AG09319 (cell line): Measurements from ENCODE around the gene ATP13A5.

Experiments used
- DNase-seq: peaks from one replicate; pipeline ENCODE4 v3.0.0-alpha.2; 2010; ENCODE audit warnings: low read depth; ENCODE audit errors: extremely low read depth
- TF ChIP-seq, protein P1 (sequence below): IDR thresholded peaks from 2 replicates; pipeline ENCODE4 v1.5.1; 2011; ENCODE audit warnings: low read depth, mild to moderate bottlenecking, inconsistent platforms, low read length, moderate library complexity

The ATP13A5 gene

DNA sequence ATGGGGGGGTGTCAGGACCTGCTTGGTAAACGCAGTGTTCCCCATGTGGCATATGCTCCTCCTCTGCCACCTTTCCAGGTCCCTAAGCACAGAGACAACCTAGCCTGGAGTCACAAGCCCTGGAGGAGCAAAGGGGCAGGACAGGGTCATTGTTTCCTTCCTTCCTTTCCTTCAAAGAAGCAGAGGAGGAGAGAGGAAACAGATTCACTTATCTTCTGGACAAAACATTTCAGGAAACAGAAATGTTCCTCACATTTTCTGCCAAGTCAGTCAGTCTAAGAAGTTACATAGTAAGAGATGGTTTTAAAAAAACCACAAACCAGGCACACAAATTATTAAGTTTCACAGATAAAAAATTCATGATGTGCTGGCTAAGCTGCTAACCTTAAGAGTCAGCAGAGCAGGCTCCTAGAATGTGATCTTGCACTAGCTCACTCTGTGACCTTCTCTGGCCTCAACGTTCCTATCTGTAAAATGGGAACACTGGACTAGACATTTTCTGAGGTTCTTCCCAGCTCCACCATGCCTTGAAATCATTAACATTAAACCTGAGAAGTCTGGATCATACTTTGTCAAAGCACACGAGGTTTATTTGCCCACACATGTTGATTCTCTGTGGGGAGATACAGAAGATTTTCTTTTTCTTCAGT, 47.9 kb downstream of the ATP13A5 start:
- DNase-seq = no peak
- TF ChIP-seq, protein P1, sequence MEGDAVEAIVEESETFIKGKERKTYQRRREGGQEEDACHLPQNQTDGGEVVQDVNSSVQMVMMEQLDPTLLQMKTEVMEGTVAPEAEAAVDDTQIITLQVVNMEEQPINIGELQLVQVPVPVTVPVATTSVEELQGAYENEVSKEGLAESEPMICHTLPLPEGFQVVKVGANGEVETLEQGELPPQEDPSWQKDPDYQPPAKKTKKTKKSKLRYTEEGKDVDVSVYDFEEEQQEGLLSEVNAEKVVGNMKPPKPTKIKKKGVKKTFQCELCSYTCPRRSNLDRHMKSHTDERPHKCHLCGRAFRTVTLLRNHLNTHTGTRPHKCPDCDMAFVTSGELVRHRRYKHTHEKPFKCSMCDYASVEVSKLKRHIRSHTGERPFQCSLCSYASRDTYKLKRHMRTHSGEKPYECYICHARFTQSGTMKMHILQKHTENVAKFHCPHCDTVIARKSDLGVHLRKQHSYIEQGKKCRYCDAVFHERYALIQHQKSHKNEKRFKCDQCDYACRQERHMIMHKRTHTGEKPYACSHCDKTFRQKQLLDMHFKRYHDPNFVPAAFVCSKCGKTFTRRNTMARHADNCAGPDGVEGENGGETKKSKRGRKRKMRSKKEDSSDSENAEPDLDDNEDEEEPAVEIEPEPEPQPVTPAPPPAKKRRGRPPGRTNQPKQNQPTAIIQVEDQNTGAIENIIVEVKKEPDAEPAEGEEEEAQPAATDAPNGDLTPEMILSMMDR = no peak

DNA sequence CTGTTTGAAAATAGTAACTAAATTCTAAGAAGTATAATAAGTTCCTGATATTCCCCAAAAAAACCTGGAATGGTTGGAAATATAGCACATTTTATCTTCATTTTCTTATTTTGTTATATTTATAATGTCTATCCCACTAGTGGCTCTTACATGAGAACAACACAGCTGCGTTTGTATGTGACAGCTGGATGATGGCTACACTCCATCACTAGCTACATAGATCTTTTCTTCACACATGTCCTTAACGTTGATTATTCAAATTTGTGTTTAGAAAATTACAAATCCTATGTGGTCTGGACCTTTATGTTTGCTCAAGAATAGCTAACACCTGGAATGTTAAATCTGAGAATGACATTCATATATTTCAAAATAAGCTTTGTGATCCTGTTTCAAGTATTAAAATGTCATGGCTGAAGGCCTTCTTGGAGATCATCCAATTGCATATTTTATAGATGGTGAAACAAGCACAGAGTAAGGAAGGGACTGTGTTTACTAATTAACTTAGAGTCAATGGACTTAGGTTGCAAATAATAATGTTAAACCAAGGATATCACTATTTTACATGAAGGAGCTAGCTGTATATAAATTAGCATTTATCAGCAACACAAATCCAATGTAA, 60.8 kb downstream of the ATP13A5 start:
- DNase-seq = no peak
- TF ChIP-seq, protein P1 = no peak

DNA sequence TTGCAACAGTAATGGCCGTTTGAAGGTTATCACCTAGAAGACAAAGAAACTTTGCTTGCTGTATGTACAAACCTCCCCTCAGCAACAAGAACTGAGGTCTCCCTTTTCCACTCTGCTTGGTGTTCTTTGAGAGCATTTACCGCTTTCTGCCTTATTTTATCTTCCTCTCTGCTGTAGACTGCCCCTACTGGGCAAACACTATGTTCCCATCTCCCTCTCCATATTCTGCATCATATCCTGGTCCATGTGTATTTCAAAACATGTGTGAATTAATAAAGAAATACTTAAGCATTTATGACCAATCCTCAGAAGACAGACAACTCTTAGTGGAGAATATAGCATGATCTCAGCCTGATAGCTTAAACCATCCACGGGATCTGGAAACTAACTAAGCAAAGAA, 64.4 kb downstream of the ATP13A5 start:
- no peak for DNase-seq
- TF ChIP-seq, protein P1 = no peak

DNA sequence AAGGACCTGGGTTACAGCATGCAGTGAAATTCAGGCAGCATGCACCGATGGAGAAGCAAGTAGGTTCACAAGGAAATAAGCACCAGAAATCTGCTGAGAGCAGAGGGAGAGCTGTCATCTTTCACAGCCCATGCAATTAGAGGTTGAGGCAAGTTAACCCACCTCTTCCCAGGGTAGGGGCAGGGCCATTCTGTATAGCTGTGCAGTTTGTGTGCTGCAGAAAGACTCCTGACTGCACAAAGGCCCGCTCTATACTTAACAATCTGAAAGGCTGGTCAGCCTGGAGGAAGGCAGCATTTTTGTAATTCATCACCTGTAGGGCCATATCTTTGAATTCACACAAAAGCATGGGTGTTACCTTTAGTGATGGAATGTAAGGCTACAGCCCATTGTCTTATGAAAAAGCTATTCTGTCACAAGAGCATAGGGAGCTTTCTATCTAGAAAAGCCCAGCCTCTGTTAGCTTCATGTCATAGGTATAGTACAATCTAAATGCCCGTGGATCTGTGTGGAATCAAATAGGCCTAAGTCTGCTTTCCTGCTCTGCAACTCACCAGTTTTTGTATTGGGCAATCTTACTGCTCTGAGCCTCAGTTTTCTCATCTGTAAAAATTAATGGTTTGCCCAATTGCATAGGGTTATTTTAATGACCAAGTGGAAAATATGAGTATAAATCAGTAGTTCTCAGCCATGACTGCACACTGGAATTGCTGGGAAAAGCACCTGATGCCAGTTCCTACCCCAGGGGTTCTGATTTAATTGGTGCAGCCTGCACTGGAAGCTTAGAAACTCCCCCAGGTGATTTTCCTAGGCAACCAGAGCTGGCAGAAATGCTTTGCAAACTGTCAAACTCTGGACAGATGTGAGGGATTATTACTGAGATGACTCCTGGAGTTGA, 65.2 kb downstream of the ATP13A5 start:
- DNase-seq = no peak
- TF ChIP-seq, protein P1 = no peak

DNA sequence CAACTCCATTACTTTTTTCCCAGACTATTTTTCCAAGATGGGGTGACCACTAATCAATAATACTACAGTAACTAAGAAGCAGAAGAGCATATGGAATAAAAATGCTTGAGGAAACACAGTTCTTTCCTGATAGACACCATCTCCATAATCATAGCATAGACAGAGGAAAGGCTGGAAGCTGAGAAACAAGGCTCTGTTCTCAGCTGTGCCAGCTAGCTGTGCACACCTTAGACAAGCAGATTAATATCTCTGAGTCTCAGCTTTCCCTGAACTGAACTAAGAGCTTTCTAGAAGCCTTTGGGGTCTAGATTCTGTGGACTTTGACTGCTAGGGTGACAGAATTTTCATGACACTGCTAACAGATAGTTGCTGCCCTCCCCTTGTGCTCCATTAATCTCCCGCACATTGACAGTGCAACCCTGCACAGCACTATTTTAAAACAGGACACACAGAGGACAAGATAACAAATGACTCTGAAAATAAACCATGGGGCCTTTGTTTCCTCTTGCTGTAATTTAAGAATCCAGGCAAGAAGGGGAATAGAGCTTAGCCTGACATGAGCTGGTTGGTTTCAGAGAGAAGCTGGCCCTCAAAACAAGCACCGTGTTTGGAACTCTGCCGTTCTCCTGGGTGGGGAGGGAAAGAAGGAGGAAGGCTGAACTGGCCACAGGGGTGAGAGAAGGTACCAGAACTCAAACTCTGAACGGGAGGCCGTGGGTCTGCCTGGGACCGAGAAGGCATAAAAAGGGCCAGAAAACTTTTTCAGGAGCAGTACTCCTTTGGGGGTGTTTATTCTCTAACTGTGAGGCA, 67.4 kb downstream of the ATP13A5 start:
- no peak for DNase-seq
- TF ChIP-seq, protein P1 = no peak

DNA sequence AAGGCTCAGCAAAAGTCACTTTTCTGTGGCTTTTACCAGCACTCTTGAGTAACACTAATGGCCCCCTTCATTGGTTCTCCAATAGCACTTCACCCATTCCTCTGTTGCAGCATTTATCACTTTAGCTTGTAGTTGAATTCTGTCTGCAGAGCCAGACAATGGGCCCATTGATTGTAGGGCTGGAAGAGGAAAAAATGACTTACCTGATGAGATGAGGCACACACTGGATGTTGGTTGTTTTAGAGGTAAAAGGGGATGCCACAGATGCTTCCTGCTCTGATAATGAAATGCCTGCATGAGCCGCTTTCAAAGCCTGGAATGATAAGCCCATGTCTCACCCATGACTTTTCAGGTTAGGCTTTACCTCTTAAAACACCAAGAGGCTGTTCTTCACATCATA, 73.2 kb downstream of the ATP13A5 start:
- DNase-seq = no peak
- TF ChIP-seq, protein P1 = no peak
